NCI-H510A treated with DMSO at 0.1 percent for 48 hours (cell line): ENCODE results near the gene PNPLA5.

Source experiments
- DNase-seq: peaks from one replicate; lab custom pipeline; 2025; lab: John Stamatoyannopoulos, UW

PNPLA5 gene

DNA sequence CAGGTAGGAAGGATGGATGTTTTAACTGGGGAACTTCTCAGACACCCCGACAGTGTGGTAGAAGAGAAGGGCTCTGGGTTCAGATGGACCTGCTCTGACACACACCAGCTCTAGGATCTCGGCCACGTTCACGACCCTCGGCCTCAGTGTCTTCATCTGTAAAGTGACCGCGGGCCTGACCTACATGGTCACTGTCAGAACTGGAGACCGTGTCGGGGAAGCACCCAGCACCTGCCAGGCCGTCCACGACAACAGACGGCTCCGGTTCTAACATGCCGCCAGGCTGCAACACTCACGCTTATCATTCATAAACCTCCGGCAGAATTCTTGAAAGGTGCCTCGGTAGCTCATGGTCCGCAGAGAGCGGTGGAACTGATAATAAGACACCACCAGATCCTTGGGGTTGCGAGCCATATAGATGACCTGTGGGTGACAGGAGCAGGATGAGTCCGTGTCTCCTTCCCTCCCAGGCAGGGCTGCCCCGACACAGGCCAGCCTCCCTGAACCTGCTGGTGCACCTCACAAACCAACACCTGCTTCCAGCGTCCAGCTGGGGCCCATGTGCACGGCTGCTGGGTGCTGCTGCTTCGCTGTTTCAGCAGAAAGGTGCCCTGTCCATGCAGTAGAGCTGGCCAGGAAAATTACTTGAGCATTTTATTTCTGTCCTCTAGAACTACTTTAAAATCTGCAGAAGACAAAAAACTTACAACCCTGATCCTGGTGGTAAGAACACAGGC lies 53.1 kb downstream of the PNPLA5 start:
- no peak for DNase-seq

DNA sequence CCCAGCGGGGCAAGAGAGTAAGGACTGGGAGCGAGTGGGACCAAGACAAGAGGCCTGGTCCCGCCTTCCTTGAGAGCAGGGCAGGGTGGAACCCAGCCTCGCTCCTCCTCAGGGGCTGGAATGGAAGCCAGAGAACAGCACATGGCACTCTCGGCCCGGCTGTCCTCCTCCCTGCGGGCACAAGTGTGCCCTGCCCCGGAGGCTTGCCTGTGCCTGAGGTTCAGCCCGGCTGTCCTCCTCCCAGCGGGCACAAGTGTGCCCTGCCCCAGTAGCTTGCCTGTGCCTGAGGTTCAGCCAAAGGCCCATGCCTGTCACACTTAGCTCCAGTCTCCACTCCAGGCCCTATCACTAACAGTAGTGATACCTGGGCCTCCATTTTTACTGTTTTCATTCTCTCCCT lies 53.7 kb downstream of the PNPLA5 start:
- DNase-seq = no peak

DNA sequence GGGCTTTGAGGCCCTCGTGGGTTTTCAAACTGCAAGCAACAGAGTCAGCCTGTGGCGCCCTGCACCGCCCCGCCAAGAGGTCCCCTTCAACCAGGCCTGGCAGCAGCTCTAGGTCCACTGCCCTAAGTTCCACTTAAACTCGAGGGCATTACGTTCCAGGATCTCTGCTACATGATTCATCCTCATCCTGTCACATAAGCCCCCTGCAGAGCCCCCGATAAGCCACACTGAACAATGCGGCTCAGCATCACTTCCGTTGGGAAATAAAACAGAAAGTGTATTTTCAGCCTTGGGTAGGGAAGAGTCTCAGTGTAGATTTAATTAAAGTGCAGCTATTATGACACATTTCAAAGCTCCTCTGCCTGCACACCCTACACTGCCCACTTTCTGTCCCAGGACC lies 54.1 kb downstream of the PNPLA5 start:
- DNase-seq = no peak

DNA sequence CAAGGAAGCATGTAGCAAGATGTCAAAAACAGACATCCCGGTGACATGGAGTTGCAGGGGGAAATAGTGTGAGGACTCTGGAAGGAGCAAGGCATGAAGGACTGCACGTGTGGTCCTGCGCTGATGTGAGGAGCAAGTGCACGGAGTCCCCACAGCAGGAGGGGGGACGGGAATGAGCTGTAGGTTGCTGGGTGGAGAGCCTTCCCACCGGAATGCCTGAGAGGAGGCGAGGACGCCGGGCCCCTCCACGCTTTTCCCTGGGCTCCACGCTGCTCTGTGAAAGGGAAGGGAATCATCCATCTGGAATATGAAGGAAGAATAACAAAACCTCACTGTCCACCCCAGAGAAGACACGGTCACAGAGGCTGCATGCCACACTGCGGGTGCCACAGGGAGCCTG lies 56.1 kb downstream of the PNPLA5 start:
- DNase-seq = no peak

DNA sequence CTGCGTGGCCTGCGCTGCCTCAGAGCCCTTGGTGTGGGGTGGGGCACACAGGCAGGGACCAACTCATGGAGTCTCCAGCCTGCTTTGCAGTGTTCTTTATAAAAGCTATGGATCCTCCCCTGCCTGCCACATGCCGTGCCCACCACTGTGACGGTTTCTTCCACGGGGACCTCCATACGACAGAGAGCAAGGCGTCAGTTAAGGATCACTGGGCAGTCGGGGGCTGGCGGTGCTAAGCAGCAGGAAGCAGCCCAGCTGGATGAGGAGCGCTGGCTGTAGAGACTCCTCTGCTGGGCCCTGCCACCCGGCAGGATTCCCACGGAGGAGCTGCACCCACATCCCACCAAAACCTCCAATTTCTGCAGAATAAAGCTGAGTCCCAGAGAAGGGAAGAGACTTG lies 56.6 kb downstream of the PNPLA5 start:
- no peak for DNase-seq

DNA sequence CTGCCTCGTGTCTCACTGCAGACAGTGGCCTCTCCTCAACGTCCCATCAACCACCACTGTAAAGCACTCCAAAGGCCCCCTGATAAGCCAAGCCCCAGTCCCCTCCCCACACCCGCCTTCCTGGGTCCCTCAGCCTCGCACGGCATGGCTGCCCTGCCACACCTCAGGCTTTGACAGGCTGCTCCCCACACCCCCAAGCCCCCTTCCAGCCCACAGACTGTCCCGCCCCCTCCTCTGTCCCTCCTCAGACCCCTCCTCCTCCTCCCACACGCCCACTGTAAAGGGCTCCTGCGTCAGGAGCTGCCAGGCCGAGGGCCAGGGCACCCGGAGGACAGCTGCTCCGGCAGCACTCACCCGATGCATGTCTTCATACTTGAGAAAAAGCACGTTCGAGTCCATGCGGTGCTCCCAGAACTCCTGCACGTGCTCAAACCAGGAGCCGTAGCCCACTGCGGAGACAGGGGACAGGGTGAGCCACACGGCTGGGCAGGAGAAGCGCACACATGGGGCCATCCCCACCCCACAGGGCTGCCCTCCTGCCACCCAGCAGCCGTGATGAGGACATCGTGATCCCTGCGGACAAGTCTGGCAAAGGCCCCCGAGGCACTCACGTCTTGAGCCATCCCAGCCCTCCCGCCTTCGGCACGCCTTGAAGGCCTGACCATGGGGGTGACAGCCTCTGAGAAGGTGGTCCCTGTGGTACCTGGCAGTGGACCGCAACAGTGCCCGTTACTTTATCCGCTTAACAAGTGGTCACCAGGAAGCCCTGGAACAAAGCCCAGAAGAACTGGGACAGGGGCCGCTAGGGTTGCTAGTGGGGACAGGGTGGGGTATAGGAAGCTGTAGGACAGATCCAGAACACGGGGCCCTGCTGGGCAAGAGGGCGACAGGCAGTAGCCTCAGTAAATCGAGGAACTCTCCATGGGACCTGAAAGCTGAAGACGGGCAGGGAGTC lies 58.2 kb downstream of the PNPLA5 start:
- no peak for DNase-seq

DNA sequence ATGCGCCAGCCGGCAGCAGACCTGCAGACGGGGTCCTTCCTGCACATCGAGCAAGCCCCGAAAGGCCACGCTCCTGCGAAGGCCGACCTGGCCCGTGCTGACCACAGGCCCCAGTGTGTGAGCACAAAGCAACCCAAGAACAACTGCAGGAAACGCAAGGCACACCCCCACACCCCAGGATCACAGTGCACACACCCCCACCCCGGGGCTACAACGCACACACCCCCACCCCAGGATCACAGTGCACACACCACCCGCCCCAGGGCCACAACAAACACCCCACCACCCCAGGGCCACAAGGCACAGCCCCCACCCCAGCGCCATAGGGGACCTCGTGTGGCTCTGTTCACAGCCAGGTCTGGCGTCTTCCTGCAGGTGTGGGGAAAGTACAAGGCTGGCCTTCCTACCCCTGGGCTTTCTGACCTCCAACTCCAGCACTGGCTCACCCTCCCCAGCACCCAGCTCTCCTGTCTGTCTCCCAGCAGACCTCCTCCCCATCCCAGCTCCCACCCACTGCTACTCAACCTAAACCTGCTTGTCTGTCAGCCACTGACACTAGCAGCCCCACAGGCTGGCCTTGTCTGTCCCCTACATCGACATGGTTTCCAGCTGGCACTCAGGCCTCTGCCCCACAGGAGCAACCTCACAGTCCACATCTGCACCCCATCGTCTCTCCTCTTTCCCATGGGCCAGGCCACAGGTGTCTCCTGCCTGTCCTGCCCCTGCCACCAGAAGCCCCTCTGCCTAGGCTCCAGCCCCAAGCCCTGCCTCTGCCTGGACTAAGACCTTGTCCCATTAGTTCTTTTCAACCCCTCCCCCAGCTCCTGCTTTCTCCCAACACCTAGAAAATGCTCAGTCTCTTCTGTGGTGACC lies 59.2 kb downstream of the PNPLA5 start:
- no peak for DNase-seq

DNA sequence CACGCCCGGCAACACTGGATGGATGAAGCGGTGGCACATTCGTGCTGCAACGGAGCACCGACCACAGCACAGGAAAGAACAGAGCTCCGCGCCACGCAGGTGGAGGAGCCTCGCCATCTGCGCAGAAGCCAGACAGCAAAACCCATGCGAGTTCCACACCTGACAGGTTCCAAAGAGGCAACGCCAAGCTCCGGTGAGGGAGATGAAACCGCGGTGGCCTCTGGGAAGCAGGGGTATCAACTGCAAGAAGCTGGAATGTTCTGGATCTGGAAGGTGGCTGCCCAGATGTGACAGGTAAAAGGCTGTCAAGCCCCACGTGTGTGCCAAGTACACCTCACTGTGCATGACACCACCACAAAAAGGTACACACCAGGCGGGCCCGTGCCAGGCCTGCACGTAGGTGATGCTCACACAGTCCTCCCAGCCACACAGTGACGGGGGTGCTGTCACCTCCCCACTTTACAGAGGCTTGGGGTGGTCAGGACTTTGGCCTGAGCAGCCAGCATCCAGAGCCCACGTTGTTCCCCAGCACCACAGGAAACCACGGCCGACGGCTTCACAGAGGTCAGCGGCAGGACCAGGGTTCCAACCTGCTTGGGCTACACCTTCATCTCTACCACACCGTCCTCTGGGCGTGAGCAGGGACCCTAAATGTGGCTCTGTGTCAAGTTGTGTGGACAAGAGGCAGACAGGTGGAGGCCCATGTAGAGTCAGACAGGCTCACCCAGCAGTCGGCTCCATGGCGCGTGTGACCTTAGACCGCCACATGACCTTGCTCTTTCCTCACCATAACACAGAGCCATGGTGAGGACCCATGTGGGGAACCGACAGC lies 60.0 kb downstream of the PNPLA5 start:
- no peak for DNase-seq

DNA sequence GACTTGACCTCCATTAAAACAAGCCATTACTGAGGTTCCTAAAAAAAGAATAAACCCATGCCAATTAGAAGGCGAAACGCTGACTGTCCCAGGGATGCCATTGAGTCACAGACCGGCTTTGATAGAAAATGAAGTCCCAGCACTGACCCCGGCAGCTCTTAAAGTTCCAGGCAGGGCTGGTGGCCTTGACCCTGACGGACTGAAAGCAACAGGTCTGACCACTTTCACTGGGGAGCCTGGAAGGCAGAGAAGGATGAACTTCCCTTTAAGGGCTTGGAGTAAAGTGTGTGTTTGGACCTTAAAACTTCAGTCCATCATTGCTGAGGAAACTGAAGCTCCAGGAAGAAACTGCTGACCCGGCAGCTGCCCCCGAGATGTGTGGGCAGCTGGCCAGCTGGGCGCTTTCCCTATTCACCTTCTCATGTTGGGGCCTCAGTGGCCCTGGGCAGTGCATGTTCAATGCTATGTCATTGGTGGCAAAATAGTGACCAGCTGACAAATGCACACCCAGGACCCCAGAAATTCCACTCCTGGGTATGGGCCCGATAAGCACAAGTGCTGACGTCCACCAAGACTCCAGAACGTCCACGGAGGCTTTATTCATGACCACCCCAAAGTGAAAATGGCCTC lies 60.8 kb downstream of the PNPLA5 start:
- DNase-seq = no peak

DNA sequence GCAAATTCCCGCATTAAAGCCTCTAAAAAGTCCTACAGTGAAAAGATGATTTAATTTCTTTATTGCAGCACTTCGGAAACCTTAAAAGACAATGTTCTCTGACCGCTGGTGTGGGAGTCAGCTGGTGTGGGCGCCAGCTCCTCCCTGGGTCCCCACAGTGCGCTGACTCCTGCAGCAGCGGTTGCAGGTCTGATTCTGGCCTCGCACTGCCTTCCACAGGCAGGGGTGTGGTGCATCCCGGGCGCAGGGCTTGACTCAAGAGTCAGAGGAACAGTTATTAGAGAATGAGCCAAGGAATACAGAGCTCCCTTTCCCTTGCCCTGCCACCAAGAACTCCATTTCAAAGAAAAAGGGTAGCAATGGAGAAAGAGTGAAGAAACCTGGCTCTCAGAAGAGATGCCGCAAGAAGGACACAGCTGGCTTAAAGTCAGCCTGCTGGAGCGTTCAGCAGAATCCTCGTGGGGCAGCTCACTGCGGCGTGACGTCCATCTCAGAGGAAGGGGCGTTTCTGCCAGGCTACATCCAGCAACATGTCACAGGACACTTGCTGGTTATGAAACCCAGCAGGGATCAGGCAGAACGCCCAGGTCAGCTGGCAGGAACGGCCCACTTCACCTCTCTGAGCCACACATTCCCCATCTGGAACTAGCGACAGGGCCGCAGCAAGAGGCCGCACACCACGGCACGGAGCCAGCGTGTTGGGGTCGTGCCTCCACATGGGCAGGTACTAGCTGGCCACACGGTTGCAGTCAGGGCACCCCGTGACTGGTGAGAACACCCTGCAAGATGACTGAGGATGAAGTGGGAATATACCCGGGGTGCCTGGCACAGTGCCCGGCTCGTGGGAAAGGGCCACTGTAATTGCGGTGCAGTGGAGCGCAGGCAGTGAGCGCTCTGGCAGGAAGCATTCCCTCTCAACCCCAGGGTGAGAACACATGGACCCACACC lies 61.6 kb downstream of the PNPLA5 start:
- DNase-seq = no peak
